Suprapubic skin (tissue), 3 donors: ENCODE measurements around the gene CEP43.

Source experiments
- CTCF ChIP-seq, 2 donors: fragments of 200-600 bp in 1 of 2; fragments of 450-650 bp in 1 of 2; sonication (generic) in 1 of 2; IDR thresholded peaks; one replicate each; pipeline ENCODE4 v1.5.1; 2016 to 2019; ENCODE audit warnings: antibody characterized with exemption in 2 of 2, mild to moderate bottlenecking in 1 of 2, moderate library complexity in 1 of 2
- POLR2A ChIP-seq, 2 donors: fragments of 450-650 bp; IDR thresholded peaks; one replicate each; pipeline ENCODE4 v1.6.1; 2017; ENCODE audit warnings: antibody characterized with exemption in 2 of 2, mild to moderate bottlenecking in 2 of 2, moderate library complexity in 2 of 2

- TF ChIP-seq CTCF (IDR thresholded peaks at IDR 0.05) (no peak), POLR2A (IDR thresholded peaks at IDR 0.05) (no peak)
Measured at GRCh38 chr6:167015302-167015701, 16.1 kb downstream of the CEP43 start.
